RPMI7951 (cell line): Measurements from ENCODE around the gene HMHB1. TPM values are rescaled to one million over a fixed set of nuclear protein-coding genes. Genes with fewer than 3 reads are reported as not detected.
A peak's percentile ranks its signal among the peaks of the same experiment; 100 is the strongest.

Experiments
- DNase-seq: peaks from one replicate; pipeline ENCODE4 v3.0.0-alpha.2; 2012; ENCODE audit warnings: low read depth
- total RNA-seq: library from RNA; depleted of rRNA; stranded (reverse); fragments of >200 nt; shearing (Covaris generic); gene quantifications from 2 replicates; pipeline ENCODE4 v1.2.3, GENCODE V29; 2014; rRNA removed

Gene HMHB1
- total RNA-seq = not detected in 2 replicates

- DNase-seq = no peak
These were observed at the start of gene HMHB1 for GRCh38 chr5:143812085-143812705. HMHB1 (plus strand) TSS chr5:143812161.

- DNase-seq = no peak
These were observed 49.2 kb upstream of the HMHB1 start for GRCh38 chr5:143762636-143763220.

DNA sequence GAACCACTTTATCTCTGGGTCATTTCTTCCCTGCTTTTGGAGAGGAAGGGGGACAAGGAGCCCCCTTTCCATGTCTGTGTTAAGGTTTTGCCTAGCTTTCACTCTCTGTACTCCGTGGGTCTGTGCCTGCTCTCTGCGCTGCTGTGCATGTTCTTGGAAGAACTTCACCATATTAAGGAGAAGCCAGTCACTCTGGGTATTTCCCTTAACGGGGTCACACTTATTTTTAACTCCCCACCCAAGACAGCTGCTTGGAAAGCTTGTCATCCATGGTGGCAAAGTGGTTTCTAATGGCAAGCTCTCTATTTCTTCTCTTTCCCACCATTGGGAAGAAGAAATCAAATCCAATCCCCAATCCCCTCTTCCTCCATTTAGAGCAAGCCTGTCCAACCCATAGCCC lies 44.8 kb upstream of the HMHB1 start:
- no peak for DNase-seq

- DNase-seq = no peak
These were observed 42.8 kb upstream of the HMHB1 start for GRCh38 chr5:143769026-143769786.

DNA sequence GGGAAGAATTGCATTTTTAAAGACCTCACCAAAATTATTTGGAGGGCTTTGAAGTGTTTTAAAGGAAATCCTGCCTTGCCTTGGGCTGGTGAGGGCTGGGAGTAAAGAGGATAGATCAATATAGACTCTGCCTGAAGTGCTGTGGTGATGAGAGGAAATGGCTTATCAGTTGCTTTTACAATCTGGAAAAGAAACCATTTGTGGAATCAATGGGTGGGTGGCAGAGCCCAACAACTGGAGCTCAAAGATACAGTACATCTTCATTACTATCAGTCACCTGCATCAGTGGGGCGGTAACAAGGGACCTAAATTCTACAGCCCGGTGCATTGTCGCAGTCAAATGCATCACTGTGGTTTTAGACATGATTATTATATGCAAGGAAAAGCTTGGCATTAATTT lies 41.5 kb upstream of the HMHB1 start:
- no peak for DNase-seq

GRCh38 chr5:143771189-143771588 lies 40.8 kb upstream of the HMHB1 start:
- DNase-seq = no peak

DNA sequence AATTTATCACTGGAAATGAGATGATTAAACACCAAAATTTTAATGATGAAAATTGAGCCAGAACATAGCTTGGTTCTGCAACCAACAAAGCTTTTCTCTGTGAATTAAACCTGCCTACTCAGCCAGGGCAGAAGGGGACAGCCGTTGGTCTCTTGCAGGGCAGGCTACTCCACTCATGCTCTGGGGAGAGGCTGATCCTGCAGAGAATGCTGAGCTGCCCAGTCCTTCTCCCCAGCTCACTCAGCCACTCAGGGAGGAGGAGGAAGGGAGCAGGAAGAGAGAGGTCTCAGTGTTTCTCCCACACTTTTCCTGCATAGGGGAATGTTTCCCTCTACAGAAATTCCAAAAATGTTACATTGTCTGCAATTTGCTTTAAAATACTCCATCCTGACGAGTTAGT lies 40.4 kb upstream of the HMHB1 start:
- DNase-seq = no peak

DNA sequence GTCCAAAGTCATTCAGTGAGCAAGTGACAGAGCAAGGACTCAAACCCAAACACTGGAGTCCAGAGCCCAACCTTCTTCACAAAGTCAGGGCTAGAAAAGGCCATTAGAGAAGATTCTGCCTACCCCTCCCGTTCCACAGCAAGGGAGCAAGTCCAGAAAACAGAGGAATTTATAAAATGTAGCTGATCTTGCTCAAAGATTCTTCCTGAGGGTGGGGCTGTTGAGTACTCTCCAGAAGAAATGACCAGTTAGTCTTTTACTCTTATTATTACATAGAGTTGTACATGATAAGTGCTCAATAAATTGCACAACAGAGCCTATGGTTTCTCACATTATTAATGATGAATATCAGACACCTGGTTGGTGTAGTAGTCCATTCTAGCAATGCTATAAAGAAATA lies 39.3 kb upstream of the HMHB1 start:
- no peak for DNase-seq

DNA sequence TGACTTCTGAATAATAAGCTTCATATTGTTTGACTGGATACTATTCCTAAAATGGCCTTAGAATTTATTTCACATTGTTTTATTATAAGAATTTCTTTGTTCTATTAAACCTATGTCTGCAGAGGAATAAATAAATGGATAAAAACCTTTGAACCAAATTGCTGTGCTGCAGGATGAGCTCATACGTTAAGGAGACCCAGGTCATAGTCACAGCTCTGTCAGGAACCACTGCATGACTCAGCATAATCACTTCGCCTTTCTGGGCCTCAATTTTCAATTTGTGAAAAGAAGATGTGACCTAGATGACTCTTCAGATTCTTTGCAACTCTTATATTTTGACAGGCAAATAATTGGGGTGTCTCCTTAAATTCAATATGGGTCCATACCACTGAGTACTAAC lies 36.7 kb upstream of the HMHB1 start:
- DNase-seq = peak; percentile 33

GRCh38 chr5:143776951-143777350 lies 35.0 kb upstream of the HMHB1 start:
- peak; percentile 29 for DNase-seq

GRCh38 chr5:143779506-143779905 lies 32.5 kb upstream of the HMHB1 start:
- no peak for DNase-seq

DNA sequence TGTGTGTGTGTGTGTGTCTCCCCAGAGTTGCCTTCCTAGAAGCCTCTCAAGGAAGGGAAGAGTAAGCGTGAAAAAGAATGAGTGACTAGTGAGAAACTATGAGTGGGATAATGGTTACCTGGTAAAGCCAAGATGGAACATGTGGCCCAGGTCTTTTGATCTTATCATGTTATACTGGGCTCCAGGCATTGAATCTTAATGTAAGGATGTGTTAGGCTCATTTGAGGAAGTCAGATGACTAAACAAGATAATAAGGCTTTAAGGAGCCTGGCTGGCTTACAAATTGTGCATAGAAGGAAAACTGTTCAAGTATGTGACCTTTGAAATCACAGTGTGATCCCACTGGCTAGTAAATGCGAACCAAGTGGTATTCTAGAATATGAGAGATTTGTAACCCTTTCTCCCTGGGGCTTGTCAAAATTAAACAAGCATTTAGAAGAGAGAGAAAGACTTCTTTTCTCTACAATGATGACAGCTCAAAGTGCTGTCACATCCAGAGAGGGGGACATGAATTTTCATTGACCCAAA lies 29.9 kb upstream of the HMHB1 start:
- DNase-seq = no peak

GRCh38 chr5:143782588-143783386 lies 29.2 kb upstream of the HMHB1 start:
- no peak for DNase-seq

DNA sequence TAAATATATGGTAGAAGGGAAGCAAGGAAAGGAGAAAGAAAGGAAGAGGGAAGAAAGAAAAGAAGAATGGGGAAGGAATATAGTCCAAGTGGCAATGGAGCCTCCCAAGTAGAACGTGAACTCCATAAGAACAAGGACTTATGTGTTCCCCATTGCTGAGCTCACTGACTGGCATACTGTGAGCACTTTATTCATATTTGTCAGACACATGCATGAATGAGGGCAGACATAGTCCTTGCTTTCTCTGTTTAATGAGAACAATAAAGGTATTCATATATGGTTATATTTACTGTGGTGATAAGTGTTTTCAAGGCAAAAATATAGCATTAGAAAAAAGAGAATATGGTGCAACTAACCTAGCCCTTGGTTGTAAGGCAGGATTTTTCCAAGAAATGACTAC lies 23.6 kb upstream of the HMHB1 start:
- DNase-seq = peak; percentile 23

DNA sequence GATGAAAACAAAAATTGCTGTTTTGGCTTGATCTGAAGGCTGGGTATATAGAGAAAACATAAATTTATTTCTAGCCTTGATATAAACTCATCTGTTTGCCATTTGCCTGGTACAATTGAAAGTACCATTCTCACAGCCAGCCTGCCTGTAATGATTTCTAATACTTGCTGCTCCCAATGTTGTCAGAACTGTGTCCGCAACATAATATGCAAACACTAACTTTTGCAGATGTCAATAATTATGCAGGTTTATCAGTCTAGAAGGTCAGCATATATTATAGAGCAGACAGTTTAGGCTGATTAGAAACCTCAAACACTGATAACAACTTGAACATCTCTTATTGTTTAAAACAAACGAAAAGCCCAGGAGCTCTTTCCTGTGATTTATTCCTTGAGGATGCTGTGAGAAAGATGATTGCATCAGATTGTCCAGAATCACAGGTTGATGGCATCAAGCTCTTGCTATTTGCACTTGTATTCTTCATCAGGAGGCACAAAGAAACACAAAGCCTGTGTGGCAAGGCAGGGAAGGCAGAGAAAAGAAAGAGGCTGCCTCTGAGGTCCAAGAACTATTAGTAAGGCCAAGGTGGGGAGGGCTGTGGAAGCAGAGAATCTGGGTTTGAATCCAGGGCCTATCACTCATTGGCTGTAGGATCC lies 21.4 kb upstream of the HMHB1 start:
- DNase-seq = no peak

- DNase-seq = peak; percentile 14
These were observed 19.9 kb upstream of the HMHB1 start for GRCh38 chr5:143791848-143792731.

- DNase-seq = no peak
These were observed 18.7 kb upstream of the HMHB1 start for GRCh38 chr5:143793249-143793648.

DNA sequence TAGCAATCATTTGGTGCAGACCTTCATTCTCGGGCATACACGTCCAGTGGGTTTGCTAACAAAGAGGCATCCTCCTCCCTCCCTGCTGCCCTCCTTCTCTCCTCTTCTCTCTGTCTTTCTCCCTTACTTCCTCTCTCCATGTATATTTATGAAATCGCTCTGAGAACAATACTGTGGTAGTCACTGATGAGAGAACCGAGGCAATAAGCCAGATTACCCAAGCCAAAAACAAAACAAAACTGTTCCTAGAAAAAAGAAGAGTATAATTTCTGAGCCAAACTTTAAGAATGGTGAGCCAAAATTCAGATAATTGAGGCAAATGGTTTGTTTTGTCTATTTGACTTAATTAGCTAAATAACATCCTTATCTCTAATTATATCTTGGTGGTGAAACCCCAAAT lies 15.8 kb upstream of the HMHB1 start:
- DNase-seq = no peak

DNA sequence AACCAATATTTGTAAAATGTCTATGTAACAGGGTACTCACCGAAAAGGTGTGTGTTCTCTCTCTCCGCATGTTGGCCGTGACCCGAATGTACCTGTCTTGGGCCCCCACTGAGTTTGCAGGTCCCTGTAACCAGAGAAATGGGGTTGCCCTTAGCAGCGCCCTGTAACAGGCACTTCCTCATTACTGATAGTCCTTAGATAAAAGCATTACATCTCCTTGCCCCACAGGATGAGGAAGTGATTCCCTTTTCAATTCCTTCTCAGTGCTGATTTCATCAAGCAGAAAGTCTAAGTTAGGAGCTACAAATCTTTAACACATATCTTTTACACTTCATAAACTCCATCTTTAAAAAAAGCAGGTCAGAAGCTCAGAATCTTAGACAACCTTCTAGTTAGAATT lies 15.2 kb upstream of the HMHB1 start:
- no peak for DNase-seq

DNA sequence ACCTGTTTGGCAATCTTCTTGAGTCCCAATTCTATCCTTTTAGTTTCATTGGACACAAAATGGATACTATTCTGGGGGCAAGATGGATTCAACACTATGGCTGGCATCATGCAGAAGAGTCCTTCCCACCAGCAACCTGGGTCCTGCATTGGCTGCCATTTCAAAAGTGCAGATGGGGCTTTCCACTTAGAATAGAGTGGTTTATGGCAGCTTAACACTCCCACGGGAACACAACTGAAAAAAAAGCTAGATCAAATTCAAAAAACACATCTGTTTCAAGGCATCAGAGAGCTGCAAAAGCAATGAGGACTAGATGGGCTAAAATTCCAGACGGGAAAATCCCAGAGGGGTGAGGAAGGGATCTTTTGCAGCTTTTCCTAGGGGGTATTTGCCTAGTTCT lies 11.2 kb upstream of the HMHB1 start:
- DNase-seq = no peak
